ENCODE results near the gene SLC13A5.

GRCh38 chr17:6639014-6639585 is 74.1 kb downstream of the SLC13A5 start:
- TF ChIP-seq POLR2AphosphoS5 (IDR thresholded peaks at IDR 0.05; ENCODE audit: borderline replicate concordance, low read depth, low read length) = no peak
- TF ChIP-seq FOXP2 (optimal IDR thresholded peaks at IDR 0.05; ENCODE audit: control extremely low read depth, extremely low read length, insufficient read depth) = no peak
- TF ChIP-seq EZH2 (IDR thresholded peaks at IDR 0.05) = no peak
